OCI-LY1 (cell line): ENCODE results near the gene TMEM109.

Source experiments
- EZH2 ChIP-seq: fragments of 200-600 bp; sonication (generic), shearing (Covaris generic); IDR thresholded peaks from 2 replicates; pipeline ENCODE4 v1.8.0; 2017; ENCODE audit warnings: borderline replicate concordance, mixed run types, mild to moderate bottlenecking, antibody characterized with exemption, low read length, moderate library complexity, mixed read lengths
- TF ChIP-seq, protein P1 (sequence below): fragments of 200-600 bp; sonication (generic), shearing (Covaris generic); IDR thresholded peaks from 2 replicates; pipeline ENCODE4 v1.5.1; 2017; ENCODE audit warnings: mild to moderate bottlenecking, antibody characterized with exemption, low read length, moderate library complexity, mixed read lengths

GRCh38 chr11:60897496-60897895 lies 16.5 kb upstream of the TMEM109 start:
- TF ChIP-seq, protein P1, sequence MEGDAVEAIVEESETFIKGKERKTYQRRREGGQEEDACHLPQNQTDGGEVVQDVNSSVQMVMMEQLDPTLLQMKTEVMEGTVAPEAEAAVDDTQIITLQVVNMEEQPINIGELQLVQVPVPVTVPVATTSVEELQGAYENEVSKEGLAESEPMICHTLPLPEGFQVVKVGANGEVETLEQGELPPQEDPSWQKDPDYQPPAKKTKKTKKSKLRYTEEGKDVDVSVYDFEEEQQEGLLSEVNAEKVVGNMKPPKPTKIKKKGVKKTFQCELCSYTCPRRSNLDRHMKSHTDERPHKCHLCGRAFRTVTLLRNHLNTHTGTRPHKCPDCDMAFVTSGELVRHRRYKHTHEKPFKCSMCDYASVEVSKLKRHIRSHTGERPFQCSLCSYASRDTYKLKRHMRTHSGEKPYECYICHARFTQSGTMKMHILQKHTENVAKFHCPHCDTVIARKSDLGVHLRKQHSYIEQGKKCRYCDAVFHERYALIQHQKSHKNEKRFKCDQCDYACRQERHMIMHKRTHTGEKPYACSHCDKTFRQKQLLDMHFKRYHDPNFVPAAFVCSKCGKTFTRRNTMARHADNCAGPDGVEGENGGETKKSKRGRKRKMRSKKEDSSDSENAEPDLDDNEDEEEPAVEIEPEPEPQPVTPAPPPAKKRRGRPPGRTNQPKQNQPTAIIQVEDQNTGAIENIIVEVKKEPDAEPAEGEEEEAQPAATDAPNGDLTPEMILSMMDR = no peak
- TF ChIP-seq EZH2 = no peak
